ENCODE results near the gene GTF3C5. TPM values are rescaled to one million over a fixed set of nuclear protein-coding genes. Genes with fewer than 3 reads are reported as not detected.

The GTF3C5 gene
- total and polyA plus RNA-seq, 10 of the 15 experiments (the other 5 are each of a cell fraction or from before 2014, with no cell fraction given): 2.2 to 81.1 (median 68.7) TPM

GRCh38 chr9:133102190-133103021 lies 71.6 kb downstream of the GTF3C5 start:
- H3K4me2 ChIP-seq (ENCODE audit: control insufficient read depth, insufficient read depth): no peak overlapping the region
- BruUV-seq (replicated peaks): no TSS peak
- no peak for DNase-seq (ENCODE audit: low read depth, low spot score)
- no peaks in the 10 kb centered on the region for H3K27me3 ChIP-seq (replicated peaks in 1 of 2; ENCODE audit: control insufficient read depth in 2 of 2, insufficient read depth in 2 of 2, low read length in 1 of 2)
- ChIA-PET RAD21 (ENCODE audit: unreplicated experiment) (interaction anchor here (1.5 kb wide), 1 partner anchor 41 kb away, joined by 14 read pairs; no protein-coding TSS in a partner anchor), CTCF (interaction anchor here (1.1 to 22.5 kb wide), 4 partner anchors 13 to 177 kb away, joined by 3 to 401 read pairs (median 16); no protein-coding TSS in a partner anchor), SMC1A (ENCODE audit: uncharacterized antibody, unreplicated experiment) (interaction anchor here (1.0 to 3.4 kb wide), 3 partner anchors 41 to 45 kb away, joined by 3 to 16 read pairs (median 7); no protein-coding TSS in a partner anchor), POLR2A (interaction anchor here (0.6 to 2.4 kb wide), 3 partner anchors 42 to 1767 kb away, joined by 3 to 10 read pairs (median 7); no protein-coding TSS in a partner anchor)
- H3K79me2 ChIP-seq (ENCODE audit: control insufficient read depth, insufficient read depth, low read length): no peaks in the 10 kb centered on the region
- no peaks in the 10 kb centered on the region for H3K4me1 ChIP-seq (ENCODE audit: control insufficient read depth, insufficient read depth, low read length)
- in situ Hi-C loops (cut with MboI): no loop called here
- no peak for ATAC-seq
- peaks cover 2% of the 10 kb centered on the region; the same call in 1 of the 3 replicates for H3K9me3 ChIP-seq (replicated peaks; ENCODE audit: control insufficient read depth, insufficient read depth, low read length)
- no peak overlapping the region for H3K4me3 ChIP-seq
- intact Hi-C loops (cut with micrococcal nuclease; ENCODE audit: unreplicated experiment): loop anchor here (1.0 kb wide), 2 partner anchors 42 to 78 kb away; no protein-coding TSS in a partner anchor
- H4K20me1 ChIP-seq (ENCODE audit: control insufficient read depth, insufficient read depth): no peaks in the 10 kb centered on the region
- no peak for FAIRE-seq
- H3K27ac ChIP-seq (ENCODE audit: control insufficient read depth, insufficient read depth): no peak overlapping the region
- no peak overlapping the region for H3K9ac ChIP-seq (ENCODE audit: control insufficient read depth, insufficient read depth, low read length)
- TF ChIP-seq POLR2A (IDR thresholded peaks at IDR 0.05; ENCODE audit: low read depth, low read length) (0 out of 2 replicates have a peak, but pooled peaks have one; percentile 18), ZNF207 (IDR thresholded peaks at IDR 0.05; ENCODE audit: borderline replicate concordance) (no peak)
- 86% methylated on average over 19 of the region's 21 CpGs for WGBS (ENCODE audit: insufficient coverage, insufficient replicate concordance, low lambda C conversion rate, missing lambda C conversion rate)
- H3K36me3 ChIP-seq (ENCODE audit: control insufficient read depth in 2 of 2, insufficient read depth in 2 of 2, low read length in 1 of 2): peaks cover 29 to 36% of the 10 kb centered on the region in 2 experiments
- H2AFZ ChIP-seq (ENCODE audit: control insufficient read depth, low read depth, low read length): no peak overlapping the region

GRCh38 chr9:133103183-133103986 lies 72.6 kb downstream of the GTF3C5 start:
- Histone ChIP-seq H3K4me2 (ENCODE audit: control insufficient read depth, insufficient read depth) (no peak overlapping the region), H3K4me1 (ENCODE audit: control insufficient read depth, insufficient read depth, low read length) (no peaks in the 10 kb centered on the region), H3K27ac (ENCODE audit: control insufficient read depth, insufficient read depth) (no peak overlapping the region), H2AFZ (ENCODE audit: control insufficient read depth, low read depth, low read length) (no peak overlapping the region), H3K79me2 (ENCODE audit: control insufficient read depth, insufficient read depth, low read length) (no peaks in the 10 kb centered on the region), H3K4me3 (no peak overlapping the region), H4K20me1 (ENCODE audit: control insufficient read depth, insufficient read depth) (no peaks in the 10 kb centered on the region), H3K9ac (ENCODE audit: control insufficient read depth, insufficient read depth, low read length) (no peak overlapping the region), H3K27me3 (replicated peaks in 1 of 2; ENCODE audit: control insufficient read depth in 2 of 2, insufficient read depth in 2 of 2, low read length in 1 of 2) (no peaks in the 10 kb centered on the region), H3K9me3 (replicated peaks; ENCODE audit: control insufficient read depth, insufficient read depth, low read length) (no peaks in the 10 kb centered on the region; the same call in 2 of the 3 replicates), H3K36me3 (ENCODE audit: control insufficient read depth in 2 of 2, insufficient read depth in 2 of 2, low read length in 1 of 2) (peaks cover 30 to 38% of the 10 kb centered on the region in 2 experiments)
- POLR2A ChIA-PET: interaction anchor here (1.0 to 2.4 kb wide), 2 partner anchors 41 to 54 kb away, joined by 3 to 10 read pairs; no protein-coding TSS in a partner anchor
- CTCF ChIA-PET: interaction anchor here (0.7 to 22.5 kb wide), 3 partner anchors 12 to 43 kb away, joined by 3 to 401 read pairs (median 29); no protein-coding TSS in a partner anchor
- peak; percentile 88 for ATAC-seq
- SMC1A ChIA-PET (ENCODE audit: uncharacterized antibody, unreplicated experiment): interaction anchor here (1.3 to 3.4 kb wide), 2 partner anchors 11 to 40 kb away, joined by 6 to 16 read pairs; no protein-coding TSS in a partner anchor
- in situ Hi-C loops (cut with MboI) (no loop called here), intact Hi-C loops (cut with micrococcal nuclease; ENCODE audit: unreplicated experiment) (loop anchor here (1.0 kb wide), 2 partner anchors 41 to 77 kb away; no protein-coding TSS in a partner anchor)
- FAIRE-seq: no peak
- RAD21 ChIA-PET (ENCODE audit: unreplicated experiment): interaction anchor here (1.0 to 3.7 kb wide), 4 partner anchors 11 to 44 kb away, joined by 3 to 25 read pairs (median 6); no protein-coding TSS in a partner anchor
- no peak for DNase-seq (ENCODE audit: low read depth, low spot score)
- WGBS (ENCODE audit: insufficient coverage, insufficient replicate concordance, low lambda C conversion rate, missing lambda C conversion rate): 46% methylated on average over 14 of the region's 14 CpGs
- BruUV-seq (replicated peaks): no TSS peak
- TF ChIP-seq NR2F1 (conservative IDR thresholded peaks at IDR 0.05) (peak; percentile 48), CREB1 (IDR thresholded peaks at IDR 0.05; ENCODE audit: low read depth) (no peak), PKNOX1 (IDR thresholded peaks at IDR 0.05) (no peak), LARP7 (IDR thresholded peaks at IDR 0.05) (peak; percentile 49; the same call in 1 of the 2 replicates), CBX3 (IDR thresholded peaks at IDR 0.05; ENCODE audit: borderline replicate concordance, low read depth) (no peak), YY1 (IDR thresholded peaks at IDR 0.05; ENCODE audit: low read depth, low read length) (peak; percentile 66; the same call in 1 of the 2 replicates), SMC3 (IDR thresholded peaks at IDR 0.05; ENCODE audit: borderline replicate concordance, low read length) (peak; percentile 93)
- TF ChIP-seq, protein P1, sequence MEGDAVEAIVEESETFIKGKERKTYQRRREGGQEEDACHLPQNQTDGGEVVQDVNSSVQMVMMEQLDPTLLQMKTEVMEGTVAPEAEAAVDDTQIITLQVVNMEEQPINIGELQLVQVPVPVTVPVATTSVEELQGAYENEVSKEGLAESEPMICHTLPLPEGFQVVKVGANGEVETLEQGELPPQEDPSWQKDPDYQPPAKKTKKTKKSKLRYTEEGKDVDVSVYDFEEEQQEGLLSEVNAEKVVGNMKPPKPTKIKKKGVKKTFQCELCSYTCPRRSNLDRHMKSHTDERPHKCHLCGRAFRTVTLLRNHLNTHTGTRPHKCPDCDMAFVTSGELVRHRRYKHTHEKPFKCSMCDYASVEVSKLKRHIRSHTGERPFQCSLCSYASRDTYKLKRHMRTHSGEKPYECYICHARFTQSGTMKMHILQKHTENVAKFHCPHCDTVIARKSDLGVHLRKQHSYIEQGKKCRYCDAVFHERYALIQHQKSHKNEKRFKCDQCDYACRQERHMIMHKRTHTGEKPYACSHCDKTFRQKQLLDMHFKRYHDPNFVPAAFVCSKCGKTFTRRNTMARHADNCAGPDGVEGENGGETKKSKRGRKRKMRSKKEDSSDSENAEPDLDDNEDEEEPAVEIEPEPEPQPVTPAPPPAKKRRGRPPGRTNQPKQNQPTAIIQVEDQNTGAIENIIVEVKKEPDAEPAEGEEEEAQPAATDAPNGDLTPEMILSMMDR (IDR thresholded peaks at IDR 0.05 in 2 of 3, conservative IDR thresholded peaks at IDR 0.05 in 1 of 3; ENCODE audit: control insufficient read depth in 2 of 3, extremely low read depth in 1 of 3, insufficient read depth in 1 of 3, low read depth in 3 of 3, low read length in 3 of 3): peak; percentile 94 to 96 (median 95)
